Tibial nerve (tissue), 4 donors: ENCODE results near the gene ELK3. TPM values are rescaled to one million over a fixed set of nuclear protein-coding genes. Genes with fewer than 3 reads are reported as not detected.

ENCODE experiments used
- DNase-seq, 2 donors: peaks; one replicate each; pipeline ENCODE4 v3.0.0-alpha.2; 2019; ENCODE audit warnings: low spot score in 2 of 2
- H3K27ac ChIP-seq, 4 donors: fragments of 200-600 bp; sonication (generic) in 3 of 4; one replicate each; pipeline ENCODE4 v1.5.1; 2017 to 2019; ENCODE audit warnings: mild to moderate bottlenecking in 1 of 4
- H3K27me3 ChIP-seq, 2 donors: fragments of 200-600 bp; sonication (generic) in 1 of 2; one replicate each; pipeline versions ENCODE4 v1.5.1 to v1.6.0; 2017 to 2019
- H3K36me3 ChIP-seq, 3 donors: fragments of 200-600 bp; sonication (generic); one replicate each; pipeline ENCODE4 v1.5.1; 2018 to 2019
- H3K4me1 ChIP-seq, 4 donors: fragments of 200-600 bp; sonication (generic) in 3 of 4; one replicate each; pipeline ENCODE4 v1.5.1; 2017 to 2019
- H3K4me3 ChIP-seq, 4 donors: fragments of 200-600 bp; sonication (generic) in 3 of 4; one replicate each; pipeline ENCODE4 v1.5.1; 2017 to 2019; ENCODE audit warnings: mild to moderate bottlenecking in 1 of 4, moderate library complexity in 1 of 4
- H3K9me3 ChIP-seq, 4 donors: fragments of 200-600 bp; sonication (generic) in 3 of 4; one replicate each; pipeline ENCODE4 v1.5.1; 2017 to 2019
- CTCF ChIP-seq, 5 experiments: fragments of 200-600 bp in 3 of 5; fragments of 450-650 bp in 2 of 5; sonication (generic) in 3 of 5; IDR thresholded peaks; one replicate each; pipeline ENCODE4 v1.5.1; 2016 to 2019; ENCODE audit warnings: antibody characterized with exemption in 5 of 5, mild to moderate bottlenecking in 3 of 5, moderate library complexity in 2 of 5
- EP300 ChIP-seq, 2 donors: sonication (generic); formaldehyde crosslinking; IDR thresholded peaks; one replicate each; pipeline ENCODE4 v1.6.1; 2017; ENCODE audit warnings: antibody characterized with exemption in 2 of 2, mild to moderate bottlenecking in 1 of 2
- POLR2A ChIP-seq, 2 donors: fragments of 450-650 bp; IDR thresholded peaks; one replicate each; pipeline ENCODE4 v1.6.1; 2017; ENCODE audit warnings: antibody characterized with exemption in 2 of 2, mild to moderate bottlenecking in 2 of 2, moderate library complexity in 2 of 2
- WGBS, 2 donors: methylation state at CpG; one replicate each; pipeline ENCODE4 v1.1.5; 2018; 5-methylcytosine and 5-hydroxymethylcytosine counted together
- total RNA-seq, 4 donors: library from RNA; depleted of rRNA; stranded (reverse); fragments of >200 nt; gene quantifications; one replicate each; pipeline ENCODE4 v1.1.0, GENCODE V29; 2016

The ELK3 gene
- total RNA-seq, 4 donors from 2014 or later = 9.4 to 28.6 (median 17.7) TPM

GRCh38 chr12:96218989-96219678, 25.0 kb downstream of the ELK3 start:
- no peak overlapping the region for H3K4me3 ChIP-seq
- no peak overlapping the region for H3K27ac ChIP-seq
- peaks cover 0 to 17% (median 1%) of the 10 kb centered on the region in 4 donors for H3K4me1 ChIP-seq
- no peaks in the 10 kb centered on the region for H3K36me3 ChIP-seq
- H3K27me3 ChIP-seq = no peaks in the 10 kb centered on the region
- whole genome bisulfite sequencing, 2 donors = 86 to 90% methylated on average over 11 of the region's 11 CpGs
- TF ChIP-seq EP300 (IDR thresholded peaks at IDR 0.05) (no peak), CTCF (IDR thresholded peaks at IDR 0.05) (no peak), POLR2A (IDR thresholded peaks at IDR 0.05) (no peak)
- no peaks in the 10 kb centered on the region for H3K9me3 ChIP-seq
- DNase-seq = no peak

GRCh38 chr12:96219700-96220206, 25.6 kb downstream of the ELK3 start:
- H3K4me3 ChIP-seq = no peak overlapping the region
- DNase-seq = no peak
- no peak for TF ChIP-seq CTCF (IDR thresholded peaks at IDR 0.05)
- TF ChIP-seq EP300 (IDR thresholded peaks at IDR 0.05) = no peak
- TF ChIP-seq POLR2A (IDR thresholded peaks at IDR 0.05) = no peak
- no peaks in the 10 kb centered on the region for H3K36me3 ChIP-seq
- H3K27me3 ChIP-seq = no peaks in the 10 kb centered on the region
- H3K4me1 ChIP-seq = peaks cover 0 to 22% (median 1%) of the 10 kb centered on the region in 4 donors
- H3K9me3 ChIP-seq = no peaks in the 10 kb centered on the region
- 85% methylated on average over 15 of the region's 15 CpGs for WGBS, 2 donors
- H3K27ac ChIP-seq = no peak overlapping the region

GRCh38 chr12:96220902-96221301, 26.7 kb downstream of the ELK3 start:
- Histone ChIP-seq H3K27me3 (no peaks in the 10 kb centered on the region), H3K4me1 (peaks cover 0 to 17% (median 0%) of the 10 kb centered on the region in 4 donors), H3K27ac (no peak overlapping the region), H3K36me3 (no peaks in the 10 kb centered on the region), H3K9me3 (no peaks in the 10 kb centered on the region), H3K4me3 (no peak overlapping the region)
- DNase-seq = no peak
- WGBS, 2 donors = 59 to 70% methylated on average over 5 of the region's 5 CpGs
- TF ChIP-seq CTCF (IDR thresholded peaks at IDR 0.05) (no peak), EP300 (IDR thresholded peaks at IDR 0.05) (no peak), POLR2A (IDR thresholded peaks at IDR 0.05) (no peak)

GRCh38 chr12:96221391-96221790, 27.2 kb downstream of the ELK3 start:
- no peak for DNase-seq
- WGBS, 2 donors = 85 to 86% methylated on average over 6 of the region's 6 CpGs
- TF ChIP-seq CTCF (IDR thresholded peaks at IDR 0.05) (no peak), EP300 (IDR thresholded peaks at IDR 0.05) (no peak), POLR2A (IDR thresholded peaks at IDR 0.05) (no peak)
- Histone ChIP-seq H3K27me3 (no peaks in the 10 kb centered on the region), H3K36me3 (no peaks in the 10 kb centered on the region), H3K4me1 (peaks cover 0 to 17% (median 0%) of the 10 kb centered on the region in 4 donors), H3K9me3 (no peaks in the 10 kb centered on the region), H3K4me3 (no peak overlapping the region), H3K27ac (no peak overlapping the region)

- no peak for TF ChIP-seq POLR2A (IDR thresholded peaks at IDR 0.05)
- no peak for TF ChIP-seq CTCF (IDR thresholded peaks at IDR 0.05)
- TF ChIP-seq EP300 (IDR thresholded peaks at IDR 0.05) = no peak
- Histone ChIP-seq H3K27ac (no peak overlapping the region), H3K4me1 (peaks cover 0 to 17% (median 0%) of the 10 kb centered on the region in 4 donors), H3K9me3 (no peaks in the 10 kb centered on the region), H3K36me3 (no peaks in the 10 kb centered on the region), H3K4me3 (no peak overlapping the region), H3K27me3 (no peaks in the 10 kb centered on the region)
- 68 to 78% methylated on average over 16 of the region's 16 CpGs for WGBS, 2 donors
- no peak for DNase-seq
Observed at GRCh38 chr12:96223411-96224218, 29.4 kb downstream of the ELK3 start.
